ENCODE results near the gene AATF. TPM values are rescaled to one million over a fixed set of nuclear protein-coding genes. Genes with fewer than 3 reads are reported as not detected.

Gene AATF
- total RNA-seq, 4 donors from 2014 or later, result 30.3 to 50.5 (median 40.9) TPM

- Histone ChIP-seq H3K27me3 (peaks cover 18 to 26% (median 23%) of the 10 kb centered on the region in 3 donors), H3K27ac (no peak overlapping the region), H3K9me3 (no peaks in the 10 kb centered on the region), H3K4me1 (no peaks in the 10 kb centered on the region), H3K36me3 (no peaks in the 10 kb centered on the region), H3K4me3 (no peak overlapping the region)
- DNase-seq, result no peak
- intact Hi-C loops (cut with DNase I; ENCODE audit: low total_unique reads) (no loop called here), in situ Hi-C loops (cut with MboI; ENCODE audit: low sequenced_read_pairs in 4 of 4) (loop anchor here in 1 of 4 donors (25.0 kb wide), 1 partner anchor 107 kb away; no protein-coding TSS in a partner anchor)
- no peak for ATAC-seq
- TF ChIP-seq CTCF (IDR thresholded peaks at IDR 0.05 in 4 of 5, conservative IDR thresholded peaks at IDR 0.05 in 1 of 5) (no peak), POLR2A (IDR thresholded peaks at IDR 0.05) (no peak)
Measured at GRCh38 chr17:36919407-36919968, 29.3 kb upstream of the AATF start.

- Histone ChIP-seq H3K36me3 (no peaks in the 10 kb centered on the region), H3K4me3 (no peak overlapping the region), H3K4me1 (no peaks in the 10 kb centered on the region), H3K9me3 (no peaks in the 10 kb centered on the region), H3K27me3 (peaks cover 18 to 23% (median 21%) of the 10 kb centered on the region in 3 donors), H3K27ac (no peak overlapping the region)
- DNase-seq, result no peak
- in situ Hi-C loops (cut with MboI; ENCODE audit: low sequenced_read_pairs in 4 of 4), result loop anchor here in 1 of 4 donors (25.0 kb wide), 1 partner anchor 108 kb away; no protein-coding TSS in a partner anchor
- intact Hi-C loops (cut with DNase I; ENCODE audit: low total_unique reads), result no loop called here
- TF ChIP-seq CTCF (IDR thresholded peaks at IDR 0.05 in 4 of 5, conservative IDR thresholded peaks at IDR 0.05 in 1 of 5), result no peak
- TF ChIP-seq POLR2A (IDR thresholded peaks at IDR 0.05), result no peak
- no peak for ATAC-seq
Measured at GRCh38 chr17:36920032-36921005, 28.4 kb upstream of the AATF start.

GRCh38 chr17:36921095-36921851 is 27.5 kb upstream of the AATF start:
- TF ChIP-seq POLR2A (IDR thresholded peaks at IDR 0.05) (no peak), CTCF (IDR thresholded peaks at IDR 0.05 in 4 of 5, conservative IDR thresholded peaks at IDR 0.05 in 1 of 5) (no peak)
- DNase-seq (no peak), ATAC-seq (no peak)
- Histone ChIP-seq H3K9me3 (no peaks in the 10 kb centered on the region), H3K4me1 (no peaks in the 10 kb centered on the region), H3K27me3 (peaks cover 18 to 23% (median 21%) of the 10 kb centered on the region in 3 donors), H3K27ac (no peak overlapping the region), H3K4me3 (no peak overlapping the region), H3K36me3 (no peaks in the 10 kb centered on the region)
- intact Hi-C loops (cut with DNase I; ENCODE audit: low total_unique reads), result no loop called here
- in situ Hi-C loops (cut with MboI; ENCODE audit: low sequenced_read_pairs in 4 of 4), result loop anchor here in 1 of 4 donors (25.0 kb wide), 1 partner anchor 109 kb away; no protein-coding TSS in a partner anchor

- DNase-seq, result no peak
- TF ChIP-seq POLR2A (IDR thresholded peaks at IDR 0.05), result no peak
- no peak for TF ChIP-seq CTCF (IDR thresholded peaks at IDR 0.05 in 4 of 5, conservative IDR thresholded peaks at IDR 0.05 in 1 of 5)
- Histone ChIP-seq H3K4me1 (no peaks in the 10 kb centered on the region), H3K27me3 (peaks cover 21 to 29% (median 26%) of the 10 kb centered on the region in 3 donors), H3K4me3 (no peak overlapping the region), H3K27ac (no peak overlapping the region), H3K36me3 (no peaks in the 10 kb centered on the region), H3K9me3 (no peaks in the 10 kb centered on the region)
- in situ Hi-C loops (cut with MboI; ENCODE audit: low sequenced_read_pairs in 4 of 4), result loop anchor here in 1 of 4 donors (25.0 kb wide), 1 partner anchor 110 kb away; no protein-coding TSS in a partner anchor
- ATAC-seq, result no peak
- intact Hi-C loops (cut with DNase I; ENCODE audit: low total_unique reads), result no loop called here
Measured at GRCh38 chr17:36922175-36922574, 26.6 kb upstream of the AATF start.

Measured in gastrocnemius medialis (tissue), 4 donors.